Activated naive CD8-positive, alpha-beta T cell treated with anti-CD3 and anti-CD28 coated beads, Interleukin-2, amount 50 U/mL, for 24 hours (primary cell): ENCODE data around the gene GNA14.
"Not testable (repeated sequence)": the region's sequence is repeated elsewhere in the genome, so short reads cannot be mapped to it uniquely, and the experiment has no call there.

Experiments
- ATAC-seq: fragments of 150-1000 bp; cut with Tn5 transposase; one replicate; pipeline ENCODE4 v1.10.0; 2021
- DNase-seq: peaks from one replicate; pipeline ENCODE4 v3.0.0; 2021
- H3K27ac Mint-ChIP-seq: one replicate; pipeline ENCODE4 v1.8.0; 2021; ENCODE audit warnings: mild to moderate bottlenecking, mixed read lengths
- H3K27me3 Mint-ChIP-seq: one replicate; pipeline ENCODE4 v1.8.0; 2021; ENCODE audit warnings: mixed read lengths
- H3K36me3 Mint-ChIP-seq: one replicate; pipeline ENCODE4 v1.8.0; 2021; ENCODE audit warnings: low read depth, mixed read lengths
- H3K4me1 Mint-ChIP-seq: one replicate; pipeline ENCODE4 v1.8.0; 2021; ENCODE audit warnings: mixed read lengths
- H3K4me3 Mint-ChIP-seq: one replicate; pipeline ENCODE4 v1.8.0; 2021; ENCODE audit warnings: mild to moderate bottlenecking, moderate library complexity, mixed read lengths
- H3K9me3 Mint-ChIP-seq: one replicate; pipeline ENCODE4 v1.8.0; 2021; ENCODE audit warnings: mixed read lengths

Gene GNA14

GRCh38 chr9:77586591-77586990 lies 61.5 kb downstream of the GNA14 start:
- no peaks in the 10 kb centered on the region for H3K9me3 Mint-ChIP-seq
- no peak for DNase-seq
- H3K36me3 Mint-ChIP-seq = no peaks in the 10 kb centered on the region
- H3K4me3 Mint-ChIP-seq = no peak overlapping the region
- peaks cover 2% of the 10 kb centered on the region for H3K4me1 Mint-ChIP-seq
- peaks cover 5% of the 10 kb centered on the region for H3K27me3 Mint-ChIP-seq
- no peak overlapping the region for H3K27ac Mint-ChIP-seq
- ATAC-seq = no peak

GRCh38 chr9:77585335-77585786 lies 62.8 kb downstream of the GNA14 start:
- Mint-ChIP-seq H3K27me3 (peaks cover 5% of the 10 kb centered on the region), H3K9me3 (peaks cover 3% of the 10 kb centered on the region), H3K36me3 (peaks cover 2% of the 10 kb centered on the region), H3K4me1 (peaks cover 2% of the 10 kb centered on the region), H3K27ac (no peak overlapping the region), H3K4me3 (no peak overlapping the region)
- ATAC-seq (no peak), DNase-seq (no peak)

GRCh38 chr9:77584927-77585326 lies 63.2 kb downstream of the GNA14 start:
- H3K9me3 Mint-ChIP-seq, H3K36me3 Mint-ChIP-seq, H3K4me1 Mint-ChIP-seq, ATAC-seq, DNase-seq, H3K27ac Mint-ChIP-seq, H3K27me3 Mint-ChIP-seq, H3K4me3 Mint-ChIP-seq: not testable (repeated sequence)

- DNase-seq (no peak), ATAC-seq (no peak)
- H3K36me3 Mint-ChIP-seq = peaks cover 2% of the 10 kb centered on the region
- H3K9me3 Mint-ChIP-seq = peaks cover 3% of the 10 kb centered on the region
- no peaks in the 10 kb centered on the region for H3K4me1 Mint-ChIP-seq
- no peak overlapping the region for H3K27ac Mint-ChIP-seq
- H3K27me3 Mint-ChIP-seq = peaks cover 5% of the 10 kb centered on the region
- H3K4me3 Mint-ChIP-seq = no peak overlapping the region
These were observed 65.1 kb downstream of the GNA14 start for GRCh38 chr9:77582961-77583576.

GRCh38 chr9:77582525-77582924 lies 65.6 kb downstream of the GNA14 start:
- H3K27ac Mint-ChIP-seq = no peak overlapping the region
- no peaks in the 10 kb centered on the region for H3K4me1 Mint-ChIP-seq
- ATAC-seq = no peak
- peaks cover 2% of the 10 kb centered on the region for H3K36me3 Mint-ChIP-seq
- H3K9me3 Mint-ChIP-seq = peaks cover 3% of the 10 kb centered on the region
- H3K27me3 Mint-ChIP-seq = peaks cover 5% of the 10 kb centered on the region
- H3K4me3 Mint-ChIP-seq = no peak overlapping the region
- DNase-seq = no peak

DNA sequence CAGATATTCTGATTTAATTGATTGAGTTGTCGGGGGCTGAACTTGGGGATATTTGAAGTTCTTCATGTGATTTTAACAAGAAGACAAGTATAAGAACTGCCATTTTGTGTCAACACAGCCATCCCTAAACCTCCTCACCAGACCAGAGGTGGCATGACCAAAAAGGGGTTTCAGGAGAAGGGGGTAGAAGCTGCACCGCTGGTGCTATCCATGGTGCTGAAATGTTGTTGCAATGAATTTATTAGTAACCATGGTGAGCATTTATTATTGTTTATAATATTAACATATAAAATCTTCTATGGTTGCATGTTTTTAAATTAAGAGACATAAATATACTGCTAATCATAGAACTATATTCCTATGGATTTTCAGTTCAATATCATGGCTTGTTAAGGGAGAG lies 72.3 kb downstream of the GNA14 start:
- H3K4me1 Mint-ChIP-seq = no peaks in the 10 kb centered on the region

DNA sequence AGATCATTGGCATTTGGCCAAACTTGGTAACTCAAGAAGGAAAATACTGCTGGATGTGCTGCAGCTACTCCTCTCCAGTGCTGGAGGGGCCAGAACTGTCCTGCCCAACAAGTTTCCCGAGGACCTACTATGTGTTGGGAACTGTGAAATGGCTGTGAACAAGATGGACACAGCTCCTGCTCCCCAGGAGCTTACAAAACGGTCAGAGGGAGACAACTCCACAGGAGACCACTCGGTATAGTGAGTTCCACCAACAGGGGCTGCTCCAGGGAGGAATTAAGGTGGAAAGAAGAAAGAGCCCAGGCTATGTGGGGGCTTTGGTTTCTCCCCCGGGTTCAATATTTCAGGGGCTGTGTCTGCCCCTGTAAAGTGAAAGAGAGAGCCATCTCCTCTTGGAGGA lies 78.8 kb downstream of the GNA14 start:
- no peaks in the 10 kb centered on the region for H3K4me1 Mint-ChIP-seq
- no peak for ATAC-seq
- H3K9me3 Mint-ChIP-seq = no peaks in the 10 kb centered on the region
- H3K27me3 Mint-ChIP-seq = peaks cover 4% of the 10 kb centered on the region
- no peak for DNase-seq
- no peak overlapping the region for H3K4me3 Mint-ChIP-seq
- no peaks in the 10 kb centered on the region for H3K36me3 Mint-ChIP-seq
- no peak overlapping the region for H3K27ac Mint-ChIP-seq

More for the DNA sequence above, 72.3 kb downstream of the GNA14 start:
- peaks cover 2% of the 10 kb centered on the region for H3K36me3 Mint-ChIP-seq
- peaks cover 3% of the 10 kb centered on the region for H3K9me3 Mint-ChIP-seq
- no peak for ATAC-seq
- DNase-seq = no peak
- H3K27ac Mint-ChIP-seq = no peak overlapping the region
- H3K27me3 Mint-ChIP-seq = peaks cover 1% of the 10 kb centered on the region
- H3K4me3 Mint-ChIP-seq = no peak overlapping the region

GRCh38 chr9:77563174-77563573 lies 84.9 kb downstream of the GNA14 start:
- Mint-ChIP-seq H3K36me3 (no peaks in the 10 kb centered on the region), H3K27me3 (peaks cover 8% of the 10 kb centered on the region), H3K4me3 (no peak overlapping the region), H3K4me1 (peaks cover 8% of the 10 kb centered on the region), H3K9me3 (no peaks in the 10 kb centered on the region), H3K27ac (no peak overlapping the region)
- ATAC-seq = no peak
- no peak for DNase-seq

GRCh38 chr9:77562019-77562748 lies 85.9 kb downstream of the GNA14 start:
- ATAC-seq (no peak), DNase-seq (no peak)
- Mint-ChIP-seq H3K27me3 (peaks cover 4% of the 10 kb centered on the region), H3K4me1 (peaks cover 8% of the 10 kb centered on the region), H3K4me3 (no peak overlapping the region), H3K27ac (no peak overlapping the region), H3K9me3 (no peaks in the 10 kb centered on the region), H3K36me3 (no peaks in the 10 kb centered on the region)

- peaks cover 8% of the 10 kb centered on the region for H3K4me1 Mint-ChIP-seq
- no peak overlapping the region for H3K4me3 Mint-ChIP-seq
- H3K9me3 Mint-ChIP-seq = no peaks in the 10 kb centered on the region
- peaks cover 7% of the 10 kb centered on the region for H3K27me3 Mint-ChIP-seq
- no peak overlapping the region for H3K27ac Mint-ChIP-seq
- ATAC-seq = no peak
- DNase-seq = no peak
- H3K36me3 Mint-ChIP-seq = no peaks in the 10 kb centered on the region
These were observed 86.6 kb downstream of the GNA14 start for GRCh38 chr9:77561331-77562018.

DNA sequence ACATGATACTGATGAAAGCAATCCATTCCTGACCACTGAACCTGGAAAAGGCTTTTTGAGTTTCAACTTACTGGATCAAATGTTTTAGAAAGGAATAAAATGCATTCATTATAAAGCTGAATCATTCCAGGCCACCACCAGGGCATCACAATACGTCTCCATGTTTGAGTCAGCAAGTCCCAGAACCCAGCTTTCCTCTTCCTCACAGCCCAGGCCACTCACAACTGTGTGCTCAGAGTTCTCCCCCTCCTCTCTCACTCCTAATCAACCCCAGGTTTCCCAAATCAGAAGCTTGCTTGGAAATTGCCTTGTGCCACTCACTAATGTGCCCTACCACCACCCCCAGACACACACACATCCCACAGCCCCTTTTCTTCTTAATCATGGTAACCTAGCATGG lies 91.7 kb downstream of the GNA14 start:
- H3K27me3 Mint-ChIP-seq = peaks cover 8% of the 10 kb centered on the region

GRCh38 chr9:77554586-77555105 lies 93.5 kb downstream of the GNA14 start:
- no peak overlapping the region for H3K4me3 Mint-ChIP-seq
- DNase-seq (no peak), ATAC-seq (no peak)
- H3K36me3 Mint-ChIP-seq = no peaks in the 10 kb centered on the region
- H3K27me3 Mint-ChIP-seq = peaks cover 10% of the 10 kb centered on the region
- no peaks in the 10 kb centered on the region for H3K4me1 Mint-ChIP-seq
- no peak overlapping the region for H3K27ac Mint-ChIP-seq
- no peaks in the 10 kb centered on the region for H3K9me3 Mint-ChIP-seq

More for the DNA sequence above, 91.7 kb downstream of the GNA14 start:
- Mint-ChIP-seq H3K4me1 (peaks cover 2% of the 10 kb centered on the region), H3K27ac (no peak overlapping the region), H3K4me3 (no peak overlapping the region), H3K36me3 (no peaks in the 10 kb centered on the region), H3K9me3 (no peaks in the 10 kb centered on the region)
- ATAC-seq (no peak), DNase-seq (no peak)

GRCh38 chr9:77547106-77547730 lies 100.9 kb downstream of the GNA14 start:
- no peak for DNase-seq
- peaks cover 2% of the 10 kb centered on the region for H3K9me3 Mint-ChIP-seq
- no peak overlapping the region for H3K27ac Mint-ChIP-seq
- no peak overlapping the region for H3K4me3 Mint-ChIP-seq
- no peak for ATAC-seq
- no peaks in the 10 kb centered on the region for H3K4me1 Mint-ChIP-seq
- no peaks in the 10 kb centered on the region for H3K36me3 Mint-ChIP-seq
- peaks cover 2% of the 10 kb centered on the region for H3K27me3 Mint-ChIP-seq

- H3K9me3 Mint-ChIP-seq = peaks cover 9% of the 10 kb centered on the region
- no peak overlapping the region for H3K27ac Mint-ChIP-seq
- DNase-seq (no peak), ATAC-seq (no peak)
- no peak overlapping the region for H3K4me3 Mint-ChIP-seq
- peaks cover 2% of the 10 kb centered on the region for H3K27me3 Mint-ChIP-seq
- H3K36me3 Mint-ChIP-seq = peaks cover 2% of the 10 kb centered on the region
- no peaks in the 10 kb centered on the region for H3K4me1 Mint-ChIP-seq
These were observed 101.7 kb downstream of the GNA14 start for GRCh38 chr9:77546376-77546950.
